Muscle of leg (tissue), 11 donors: Measurements from ENCODE around the gene C9orf43. TPM values are rescaled to one million over a fixed set of nuclear protein-coding genes. Genes with fewer than 3 reads are reported as not detected.

Experiments
- DNase-seq: peaks from one replicate; pipeline ENCODE4 v3.0.0; 2013
- H3K27ac ChIP-seq: one replicate; pipeline ENCODE4 v1.5.1; 2013; ENCODE audit warnings: mild to moderate bottlenecking, low read length, control low read depth
- H3K27me3 ChIP-seq: one replicate; pipeline ENCODE4 v1.6.1; 2013; ENCODE audit warnings: low read length; ENCODE audit not compliant: control insufficient read depth, insufficient read depth
- H3K36me3 ChIP-seq: one replicate; pipeline ENCODE4 v1.6.1; 2013; ENCODE audit warnings: low read length; ENCODE audit not compliant: control insufficient read depth, insufficient read depth
- H3K4me1 ChIP-seq: one replicate; pipeline ENCODE4 v1.6.1; 2013; ENCODE audit warnings: low read length; ENCODE audit not compliant: control insufficient read depth, insufficient read depth
- H3K4me3 ChIP-seq: one replicate; pipeline ENCODE4 v1.5.1; 2013; ENCODE audit warnings: low read length, control low read depth
- H3K9me3 ChIP-seq: replicated peaks from 2 replicates; pipeline ENCODE4 v1.6.1; 2013; ENCODE audit warnings: low read depth, low read length; ENCODE audit not compliant: control insufficient read depth
- WGBS: methylation state at CpG from one replicate; pipeline ENCODE4 v1.1.5; 2013; ENCODE audit warnings: missing lambda C conversion rate; ENCODE audit not compliant: insufficient coverage; 5-methylcytosine and 5-hydroxymethylcytosine counted together
- polyA plus RNA-seq, 8 donors: library from polyadenylated mRNA; unstranded; fragments of 120-200 nt; gene quantifications; one replicate each; pipeline versions ENCODE4 v1.2.1 to v1.2.3, GENCODE V29; 2013; ENCODE audit warnings: inconsistent platforms in 1 of 8, low replicate concordance in 1 of 8; ENCODE audit not compliant: insufficient read length in 8 of 8, insufficient read depth in 1 of 8
- total RNA-seq: library from RNA; stranded (reverse); fragments of 120-200 nt; gene quantifications from one replicate; pipeline ENCODE4 v1.2.4, GENCODE V29; 2013

Gene C9orf43
- total and polyA plus RNA-seq, 9 donors, result 0.19 to 0.46 (median 0.25) TPM

DNA sequence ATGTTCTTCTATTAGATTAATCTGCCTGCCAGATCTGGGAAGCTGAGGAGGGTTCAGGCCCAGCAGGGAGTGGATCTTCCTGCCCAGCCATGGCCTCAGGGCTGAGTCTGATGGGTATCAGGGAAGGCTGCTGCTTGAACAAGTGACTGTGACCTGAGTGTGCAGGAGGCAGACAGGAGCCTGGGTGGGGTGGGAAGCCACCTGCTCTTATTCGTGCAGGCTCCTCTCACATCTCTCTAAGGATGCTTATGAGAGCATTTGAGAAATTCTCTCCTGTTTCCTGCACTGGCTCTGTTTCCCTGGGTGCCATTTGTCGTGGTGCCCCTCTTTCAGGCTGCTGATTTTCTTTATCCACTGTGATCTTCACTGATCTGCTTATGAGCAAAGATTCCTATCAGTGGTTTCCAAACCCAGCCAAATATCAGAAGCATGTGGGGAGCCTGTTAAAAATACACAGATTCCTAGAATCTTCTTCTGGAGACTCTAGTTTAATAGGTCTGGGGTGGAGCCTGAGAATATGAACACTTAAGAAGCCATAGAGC lies 55.1 kb downstream of the C9orf43 start:
- Histone ChIP-seq H3K27ac (no peak overlapping the region), H3K27me3 (peaks cover 13% of the 10 kb centered on the region), H3K36me3 (no peaks in the 10 kb centered on the region), H3K9me3 (peaks cover 3% of the 10 kb centered on the region), H3K4me3 (no peak overlapping the region), H3K4me1 (peaks cover 33% of the 10 kb centered on the region)
- WGBS, result 90% methylated on average over 1 of the region's 2 CpGs
- DNase-seq, result no peak

DNA sequence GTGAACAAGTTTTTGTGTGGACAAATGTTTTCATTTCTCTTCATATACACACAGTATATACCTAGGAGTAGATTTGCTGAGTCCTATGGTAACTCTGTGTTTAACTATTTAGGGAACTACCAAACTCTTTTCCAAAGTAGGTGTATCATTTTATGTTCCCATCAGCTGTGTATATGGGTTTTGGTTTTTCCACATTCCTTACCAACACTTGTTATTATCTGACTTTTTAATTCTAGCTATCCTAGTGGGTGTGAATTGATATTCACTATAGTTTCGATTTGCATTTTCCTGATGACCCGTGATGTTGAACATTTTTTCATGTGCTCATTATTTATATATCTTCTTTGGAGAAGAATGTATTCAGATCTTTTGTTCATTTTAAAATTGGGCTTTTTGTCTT lies 56.6 kb downstream of the C9orf43 start:
- WGBS, result no CpG with 5 or more reads among the region's 2 CpGs
- no peaks in the 10 kb centered on the region for H3K36me3 ChIP-seq
- DNase-seq, result no peak
- no peak overlapping the region for H3K27ac ChIP-seq
- H3K27me3 ChIP-seq, result peaks cover 13% of the 10 kb centered on the region
- H3K4me1 ChIP-seq, result peaks cover 33% of the 10 kb centered on the region
- no peak overlapping the region for H3K4me3 ChIP-seq
- H3K9me3 ChIP-seq, result peaks cover 3% of the 10 kb centered on the region

DNA sequence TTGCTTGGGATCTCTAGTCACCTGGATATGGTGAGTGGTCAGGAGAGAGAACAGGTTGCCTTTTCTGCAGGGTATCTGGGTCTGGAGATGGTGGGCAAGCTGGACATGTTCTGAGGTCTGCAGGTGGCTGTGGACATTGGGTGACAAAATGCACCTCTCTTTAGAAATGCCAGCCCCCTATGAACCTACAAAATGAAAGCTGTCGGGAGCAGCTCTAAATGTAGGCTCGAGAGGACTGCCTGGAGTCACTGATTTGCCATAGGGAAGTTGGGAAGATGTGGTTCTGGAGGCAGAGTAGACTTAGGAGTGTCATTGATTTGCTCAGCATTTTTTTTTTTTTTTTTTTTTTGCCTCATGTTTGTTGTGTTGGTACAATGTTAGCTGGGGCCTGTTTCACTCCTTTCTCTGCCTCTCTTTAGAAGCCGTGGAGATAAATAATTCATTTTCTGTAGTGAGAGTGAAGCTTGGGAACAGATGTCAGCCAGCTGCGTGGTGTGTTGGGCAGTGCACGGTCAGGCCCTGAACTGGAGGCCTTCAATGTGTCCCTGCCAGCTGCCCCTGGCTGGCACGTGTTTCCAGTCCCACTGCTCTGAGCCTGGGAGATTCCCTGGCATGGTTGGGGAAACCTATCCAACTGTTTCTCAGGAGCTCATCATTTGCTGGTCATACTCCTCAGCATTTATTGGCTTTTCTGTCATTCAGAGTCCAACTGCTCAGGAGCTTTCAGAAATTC lies 58.3 kb downstream of the C9orf43 start:
- Histone ChIP-seq H3K27me3 (peaks cover 3% of the 10 kb centered on the region), H3K4me3 (no peak overlapping the region), H3K36me3 (no peaks in the 10 kb centered on the region), H3K9me3 (peaks cover 3% of the 10 kb centered on the region), H3K4me1 (peaks cover 19% of the 10 kb centered on the region), H3K27ac (peak overlapping the region; percentile 56)
- peak; percentile 90 for DNase-seq
- 46% methylated on average over 3 of the region's 6 CpGs for WGBS

DNA sequence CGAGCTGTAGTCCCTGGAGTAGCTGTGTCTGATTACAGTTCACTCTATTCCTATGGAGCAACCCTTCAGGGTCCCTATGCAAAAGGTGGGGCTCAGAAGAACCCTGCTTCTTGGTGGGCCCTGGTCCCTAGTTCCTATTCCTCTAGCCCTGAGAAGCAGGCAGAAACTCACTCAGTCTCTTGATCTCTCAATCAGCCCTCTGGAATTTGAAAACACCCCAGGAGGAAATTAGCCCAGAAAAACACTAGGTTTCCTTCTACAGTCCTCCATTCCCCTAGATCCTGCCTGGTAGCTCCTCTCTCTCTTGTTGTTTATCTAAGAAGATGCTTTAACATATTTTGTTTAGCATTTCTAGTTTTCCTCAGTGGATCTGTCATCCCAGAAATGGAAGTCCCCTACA lies 60.6 kb downstream of the C9orf43 start:
- DNase-seq, result no peak
- H3K4me3 ChIP-seq, result no peak overlapping the region
- H3K27me3 ChIP-seq, result no peaks in the 10 kb centered on the region
- H3K36me3 ChIP-seq, result no peaks in the 10 kb centered on the region
- no CpG with 5 or more reads among the region's 1 CpG for WGBS
- peaks cover 10% of the 10 kb centered on the region for H3K4me1 ChIP-seq
- peaks cover 3% of the 10 kb centered on the region for H3K9me3 ChIP-seq
- no peak overlapping the region for H3K27ac ChIP-seq

DNA sequence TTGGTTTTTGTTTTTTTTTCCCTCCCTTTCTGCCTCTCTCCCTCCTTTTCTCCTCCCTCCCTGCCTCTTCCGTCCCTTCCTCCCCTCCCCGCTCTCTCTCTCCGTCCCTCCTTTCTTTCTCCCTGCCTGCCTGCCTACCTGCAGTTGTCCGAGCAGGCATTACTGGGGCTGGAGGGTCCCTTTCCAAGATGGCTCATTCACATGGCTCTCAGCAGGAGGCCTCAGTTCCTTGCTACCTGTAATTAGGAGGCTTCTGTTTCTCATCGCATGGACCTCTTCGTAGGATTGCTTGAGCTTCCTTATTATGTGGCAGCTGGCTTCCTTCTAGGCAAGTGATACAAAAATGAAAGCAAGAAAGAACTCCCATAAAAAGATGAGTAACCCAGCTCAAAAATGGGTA lies 61.0 kb downstream of the C9orf43 start:
- H3K27me3 ChIP-seq, result no peaks in the 10 kb centered on the region
- no peak overlapping the region for H3K4me3 ChIP-seq
- peaks cover 10% of the 10 kb centered on the region for H3K4me1 ChIP-seq
- DNase-seq, result no peak
- H3K9me3 ChIP-seq, result peaks cover 3% of the 10 kb centered on the region
- H3K36me3 ChIP-seq, result no peaks in the 10 kb centered on the region
- WGBS, result 52% methylated on average over 3 of the region's 6 CpGs
- no peak overlapping the region for H3K27ac ChIP-seq

DNA sequence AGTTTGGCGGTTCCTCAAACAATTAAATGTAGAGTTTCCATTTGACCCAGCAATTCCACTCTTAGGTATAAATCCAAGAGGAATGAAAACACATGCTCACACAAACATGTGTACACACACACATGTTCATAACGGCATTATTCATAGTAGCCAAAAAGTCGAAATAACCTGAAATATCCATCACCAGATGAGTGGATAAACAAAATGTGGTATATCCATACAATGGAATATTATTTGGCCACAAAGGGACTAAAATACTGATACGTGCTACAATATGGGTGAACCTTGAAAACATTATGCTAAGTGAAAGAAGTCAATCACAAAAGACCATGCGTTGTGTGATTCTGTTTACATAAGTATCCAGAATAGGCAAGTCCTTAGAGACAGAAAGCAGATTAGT lies 61.7 kb downstream of the C9orf43 start:
- Histone ChIP-seq H3K4me3 (no peak overlapping the region), H3K27ac (no peak overlapping the region), H3K4me1 (peaks cover 10% of the 10 kb centered on the region), H3K9me3 (peaks cover 2% of the 10 kb centered on the region), H3K36me3 (no peaks in the 10 kb centered on the region), H3K27me3 (no peaks in the 10 kb centered on the region)
- DNase-seq, result no peak
- WGBS, result 88% methylated on average over 2 of the region's 5 CpGs

DNA sequence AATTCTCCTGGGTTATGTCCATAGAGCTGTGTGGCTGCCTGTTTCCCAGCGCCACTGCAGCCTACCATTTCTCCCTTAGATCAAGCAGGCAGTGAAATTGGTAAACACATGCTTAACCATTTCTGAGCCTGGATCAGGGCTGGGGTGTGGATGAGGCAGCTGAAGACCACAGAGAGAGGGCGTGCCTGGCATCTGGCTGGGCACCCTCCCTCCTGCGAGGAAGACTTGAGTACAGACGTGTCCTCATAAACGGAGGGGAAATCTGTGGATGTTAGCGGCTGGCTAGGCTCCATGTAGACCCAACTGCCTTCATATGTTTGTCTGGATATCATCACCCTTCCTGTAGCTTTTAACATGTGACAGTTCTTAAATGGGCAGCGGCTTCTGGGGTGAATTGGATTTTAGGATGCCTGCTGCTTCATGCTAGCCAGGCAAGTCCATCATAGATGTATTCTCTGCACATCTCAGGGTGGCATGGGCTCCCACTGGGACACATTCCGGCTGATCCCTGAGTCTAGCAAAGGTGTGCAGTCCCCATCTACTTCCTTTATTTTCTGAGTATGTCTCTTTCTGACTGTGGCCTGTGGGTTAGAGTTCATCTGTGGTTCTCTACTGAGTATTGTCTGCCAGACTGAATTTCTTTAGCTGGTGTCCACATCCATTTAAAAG lies 63.9 kb downstream of the C9orf43 start:
- H3K9me3 ChIP-seq, result no peaks in the 10 kb centered on the region
- 60% methylated on average over 7 of the region's 8 CpGs for WGBS
- peaks cover 10% of the 10 kb centered on the region for H3K4me1 ChIP-seq
- no peaks in the 10 kb centered on the region for H3K27me3 ChIP-seq
- H3K27ac ChIP-seq, result no peak overlapping the region
- no peak overlapping the region for H3K4me3 ChIP-seq
- no peaks in the 10 kb centered on the region for H3K36me3 ChIP-seq
- no peak for DNase-seq

DNA sequence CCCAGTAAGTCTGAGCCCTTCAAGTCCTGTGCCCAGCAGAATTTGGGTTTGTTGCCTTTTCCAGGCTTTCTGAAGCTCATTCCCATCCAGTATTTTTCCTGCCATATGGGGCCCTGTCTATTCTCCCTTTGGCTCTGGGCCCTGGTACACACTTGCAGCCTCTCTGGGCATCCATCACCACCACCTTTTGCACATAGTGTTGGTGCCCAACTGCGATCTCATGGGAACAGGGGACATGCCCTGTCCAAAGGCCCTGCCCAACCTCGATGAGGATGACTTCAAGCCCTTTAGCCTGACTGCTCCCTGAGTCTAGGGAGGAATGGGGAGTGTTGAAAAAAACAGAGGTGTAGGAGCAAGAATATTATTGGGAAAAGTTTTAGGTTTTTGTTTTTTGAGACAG lies 64.5 kb downstream of the C9orf43 start:
- Histone ChIP-seq H3K27me3 (no peaks in the 10 kb centered on the region), H3K4me3 (no peak overlapping the region), H3K36me3 (no peaks in the 10 kb centered on the region), H3K27ac (no peak overlapping the region), H3K4me1 (peaks cover 8% of the 10 kb centered on the region), H3K9me3 (no peaks in the 10 kb centered on the region)
- DNase-seq, result no peak
- WGBS, result 63% methylated on average over 1 of the region's 2 CpGs

DNA sequence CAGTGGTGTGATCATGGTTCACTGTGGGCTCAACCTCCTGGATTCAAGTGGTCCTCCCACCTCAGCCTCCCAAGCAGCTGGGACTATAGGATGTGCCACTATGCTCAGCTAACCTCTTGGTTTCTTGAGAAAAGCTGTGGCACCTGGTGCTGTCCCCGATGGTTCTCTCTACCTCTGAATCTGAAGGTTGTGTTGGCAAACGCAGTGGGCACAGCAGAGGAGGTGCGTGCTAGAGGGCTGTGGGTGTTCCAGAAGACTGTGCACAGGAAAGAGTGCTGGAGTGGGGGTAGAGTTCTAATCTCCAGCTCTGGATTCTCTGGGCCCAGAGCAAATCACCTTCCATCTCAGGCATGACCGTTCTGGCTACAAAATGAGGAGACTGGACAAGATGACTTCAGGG lies 65.4 kb downstream of the C9orf43 start:
- H3K27ac ChIP-seq, result no peak overlapping the region
- H3K4me1 ChIP-seq, result peaks cover 8% of the 10 kb centered on the region
- 98% methylated on average over 4 of the region's 4 CpGs for WGBS
- no peaks in the 10 kb centered on the region for H3K36me3 ChIP-seq
- no peaks in the 10 kb centered on the region for H3K9me3 ChIP-seq
- no peak for DNase-seq
- no peak overlapping the region for H3K4me3 ChIP-seq
- no peaks in the 10 kb centered on the region for H3K27me3 ChIP-seq

DNA sequence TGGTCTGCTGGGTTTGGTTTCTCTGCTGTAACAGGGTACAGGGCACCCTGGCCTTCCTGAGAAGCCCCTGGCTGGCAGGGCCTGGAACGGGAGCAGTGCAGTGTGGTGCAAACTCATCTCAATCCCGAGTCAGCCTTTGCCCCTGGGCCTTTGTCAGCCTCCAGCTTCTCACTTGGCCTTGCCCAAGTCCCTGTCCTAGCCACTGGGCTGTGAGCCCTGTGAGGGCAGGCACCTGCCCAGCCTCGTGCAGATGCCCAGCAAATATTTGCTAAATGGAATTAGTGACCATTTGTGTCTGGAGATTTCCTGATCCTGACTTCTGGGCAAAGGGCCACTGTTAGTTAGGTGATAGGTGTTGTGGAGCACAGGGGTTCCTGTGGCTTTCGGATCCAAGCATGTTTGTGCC lies 66.0 kb downstream of the C9orf43 start:
- 65% methylated on average over 3 of the region's 4 CpGs for WGBS
- Histone ChIP-seq H3K4me3 (no peak overlapping the region), H3K36me3 (no peaks in the 10 kb centered on the region), H3K27ac (no peak overlapping the region), H3K27me3 (no peaks in the 10 kb centered on the region), H3K9me3 (no peaks in the 10 kb centered on the region), H3K4me1 (peaks cover 13% of the 10 kb centered on the region)
- no peak for DNase-seq
